SK-N-MC (cell line): ENCODE data around the gene DAZAP2.

ENCODE experiments used
- DNase-seq: peaks from one replicate; pipeline ENCODE4 v3.0.0-alpha.2; 2011; ENCODE audit warnings: low read depth, low spot score
- H3K27ac ChIP-seq: fragments of 200-600 bp; sonication (generic); 2 replicates; pipeline ENCODE4 v1.5.1; 2016; ENCODE audit warnings: mixed run types
- H3K36me3 ChIP-seq: fragments of 200-600 bp; sonication (generic); 2 replicates; pipeline ENCODE4 v1.6.1; 2017; ENCODE audit warnings: antibody characterized with exemption, low read length, mixed read lengths; ENCODE audit not compliant: insufficient read depth
- H3K4me3 ChIP-seq: fragments of 200-600 bp; sonication (generic); 2 replicates; pipeline ENCODE4 v1.5.1; 2016
- H3K9ac ChIP-seq: fragments of 200-600 bp; sonication (generic); 2 replicates; pipeline ENCODE4 v1.8.0; 2017; ENCODE audit warnings: mixed run types, mixed read lengths; ENCODE audit not compliant: insufficient read length
- H3K9me3 ChIP-seq: fragments of 200-600 bp; sonication (generic); 2 replicates; pipeline ENCODE4 v1.6.1; 2017; ENCODE audit warnings: low read depth, mild to moderate bottlenecking, antibody characterized with exemption, low read length, moderate library complexity, mixed read lengths
- EZH2 ChIP-seq: fragments of 200-600 bp; sonication (generic); IDR thresholded peaks from one replicate; pipeline ENCODE4 v1.6.1; 2017; ENCODE audit warnings: antibody characterized with exemption
- FOXP2 ChIP-seq: optimal IDR thresholded peaks from 2 replicates; pipeline ENCODE3; 2011; ENCODE audit warnings: mild to moderate bottlenecking, moderate library complexity; ENCODE audit not compliant: insufficient read depth; ENCODE audit errors: extremely low read length, control extremely low read depth
- POLR2AphosphoS5 ChIP-seq: IDR thresholded peaks from 2 replicates; pipeline ENCODE4 v1.6.1; 2012; ENCODE audit warnings: mild to moderate bottlenecking, low read depth, low read length, borderline replicate concordance

DAZAP2 gene

DNA sequence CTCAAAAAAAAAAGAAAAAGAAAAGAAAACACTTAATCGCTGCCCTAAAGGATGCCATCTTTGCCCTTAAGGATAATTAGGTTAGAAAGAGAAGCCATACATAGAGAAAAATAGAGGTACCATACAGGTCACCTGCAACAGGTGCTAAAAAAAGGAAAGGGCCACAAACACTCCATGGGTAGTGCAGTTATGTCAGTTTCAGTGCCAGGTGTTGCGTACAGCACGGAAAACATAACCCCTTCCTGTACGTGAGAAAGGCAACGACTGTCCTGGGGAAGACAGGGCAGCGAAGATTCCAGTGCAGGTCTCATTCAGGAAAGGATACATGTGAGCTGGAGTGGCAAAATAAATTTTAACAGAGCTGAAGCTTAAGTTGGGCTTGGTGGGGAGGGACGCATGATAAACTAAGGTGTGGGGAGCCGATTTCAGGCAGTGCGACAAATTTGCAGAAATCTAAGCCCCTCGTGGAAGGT, 553 bp upstream of the DAZAP2 start:
- no peak for DNase-seq
- peaks cover 30% of the 10 kb centered on the region for H3K36me3 ChIP-seq
- no peak for TF ChIP-seq POLR2AphosphoS5
- no peak for TF ChIP-seq FOXP2
- TF ChIP-seq EZH2 = no peak

DNA sequence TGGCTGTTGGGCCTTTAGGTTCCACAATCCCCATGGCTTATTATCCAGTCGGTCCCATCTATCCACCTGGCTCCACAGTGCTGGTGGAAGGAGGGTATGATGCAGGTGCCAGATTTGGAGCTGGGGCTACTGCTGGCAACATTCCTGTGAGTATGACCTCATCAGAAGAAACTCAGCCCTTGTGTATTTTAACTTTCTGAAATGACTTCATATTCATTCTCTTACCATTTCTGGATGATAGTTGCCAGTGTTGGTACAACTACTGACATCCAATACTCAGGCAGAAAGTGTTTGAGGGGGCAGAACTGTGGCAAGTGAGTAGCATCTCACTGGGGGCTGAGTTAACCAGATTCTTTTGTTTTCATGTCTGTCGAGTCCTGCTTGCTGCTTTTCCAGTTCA, 2.3 kb downstream of the DAZAP2 start:
- H3K9ac ChIP-seq = no peak overlapping the region

More for the DNA sequence above, 553 bp upstream of the DAZAP2 start:
- peak overlapping the region; percentile 65 for H3K9ac ChIP-seq
- H3K9me3 ChIP-seq = no peaks in the 10 kb centered on the region
- H3K27ac ChIP-seq = peak overlapping the region; percentile 70
- peak overlapping the region; percentile 94 for H3K4me3 ChIP-seq

DNA sequence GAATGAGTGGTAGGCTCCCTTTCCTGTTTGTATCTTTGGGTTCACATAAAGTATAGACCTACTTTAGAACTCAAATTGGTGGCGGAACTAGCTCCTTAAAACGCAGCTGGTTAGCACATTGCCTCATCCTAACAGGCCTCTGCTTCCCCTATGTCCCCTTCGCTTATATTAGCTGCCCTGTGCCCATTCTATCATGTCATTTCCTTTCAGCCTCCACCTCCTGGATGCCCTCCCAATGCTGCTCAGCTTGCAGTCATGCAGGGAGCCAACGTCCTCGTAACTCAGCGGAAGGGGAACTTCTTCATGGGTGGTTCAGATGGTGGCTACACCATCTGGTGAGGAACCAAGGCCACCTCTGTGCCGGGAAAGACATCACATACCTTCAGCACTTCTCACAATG, 3.5 kb downstream of the DAZAP2 start:
- H3K27ac ChIP-seq = no peak overlapping the region
- H3K9ac ChIP-seq = no peak overlapping the region
- TF ChIP-seq POLR2AphosphoS5 (no peak), EZH2 (no peak)
- DNase-seq = no peak
- peaks cover 39% of the 10 kb centered on the region for H3K36me3 ChIP-seq
- H3K4me3 ChIP-seq = no peak overlapping the region
- H3K9me3 ChIP-seq = no peaks in the 10 kb centered on the region

More for the DNA sequence above, 2.3 kb downstream of the DAZAP2 start:
- H3K27ac ChIP-seq = no peak overlapping the region
- H3K36me3 ChIP-seq = peaks cover 39% of the 10 kb centered on the region
- TF ChIP-seq POLR2AphosphoS5 = no peak
- TF ChIP-seq EZH2 = no peak
- TF ChIP-seq FOXP2 = no peak
- no peak for DNase-seq
- no peaks in the 10 kb centered on the region for H3K9me3 ChIP-seq
- no peak overlapping the region for H3K4me3 ChIP-seq

DNA sequence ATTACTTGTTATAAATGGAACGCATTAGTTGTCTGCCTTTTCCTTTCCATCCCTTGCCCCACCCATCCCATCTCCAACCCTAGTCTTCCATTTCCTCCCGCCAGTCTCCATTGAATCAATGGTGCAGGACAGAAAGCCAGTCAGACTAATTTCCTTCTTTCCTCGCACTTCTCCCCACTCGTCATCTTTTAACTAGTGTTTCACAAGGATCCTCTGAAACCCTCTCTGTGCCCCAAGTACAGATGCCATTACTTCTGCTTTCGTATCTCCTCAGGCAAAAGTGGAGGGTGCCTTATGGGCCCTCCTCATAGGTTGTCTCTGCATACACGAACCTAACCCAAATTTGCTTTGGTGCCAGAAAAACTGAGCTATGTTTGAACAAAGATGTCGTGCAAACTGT, 4.2 kb downstream of the DAZAP2 start:
- Histone ChIP-seq H3K4me3 (no peak overlapping the region), H3K36me3 (peaks cover 39% of the 10 kb centered on the region), H3K9ac (no peak overlapping the region), H3K27ac (0 out of 2 replicates have a peak overlapping the region, but pooled peaks have one; percentile 23), H3K9me3 (no peaks in the 10 kb centered on the region)
- DNase-seq = no peak
- no peak for TF ChIP-seq POLR2AphosphoS5
- TF ChIP-seq FOXP2 = no peak
- TF ChIP-seq EZH2 = no peak

DNA sequence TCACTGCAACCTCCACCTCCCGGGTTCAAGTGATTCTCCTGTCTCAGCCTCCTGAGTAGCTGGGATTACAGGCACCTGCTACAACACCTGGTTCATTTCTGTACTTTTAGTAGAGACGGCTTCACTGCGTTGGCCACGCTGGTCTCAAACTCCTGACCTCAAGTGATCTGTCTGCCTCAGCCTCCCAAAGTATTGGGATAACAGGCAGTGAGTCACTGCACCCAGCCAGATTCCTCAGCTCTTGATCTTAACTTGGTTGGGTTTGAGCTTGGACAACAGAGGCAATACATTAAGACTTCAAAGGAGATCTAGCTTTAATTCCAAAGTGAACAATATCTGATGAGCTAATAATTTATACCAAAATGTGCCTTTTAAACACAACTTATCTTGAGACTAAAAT, 5.6 kb downstream of the DAZAP2 start:
- no peak overlapping the region for H3K27ac ChIP-seq
- peaks cover 39% of the 10 kb centered on the region for H3K36me3 ChIP-seq
- no peak for DNase-seq
- H3K9me3 ChIP-seq = no peaks in the 10 kb centered on the region
- no peak for TF ChIP-seq POLR2AphosphoS5
- no peak for TF ChIP-seq EZH2
- no peak for TF ChIP-seq FOXP2
- no peak overlapping the region for H3K9ac ChIP-seq
- no peak overlapping the region for H3K4me3 ChIP-seq

DNA sequence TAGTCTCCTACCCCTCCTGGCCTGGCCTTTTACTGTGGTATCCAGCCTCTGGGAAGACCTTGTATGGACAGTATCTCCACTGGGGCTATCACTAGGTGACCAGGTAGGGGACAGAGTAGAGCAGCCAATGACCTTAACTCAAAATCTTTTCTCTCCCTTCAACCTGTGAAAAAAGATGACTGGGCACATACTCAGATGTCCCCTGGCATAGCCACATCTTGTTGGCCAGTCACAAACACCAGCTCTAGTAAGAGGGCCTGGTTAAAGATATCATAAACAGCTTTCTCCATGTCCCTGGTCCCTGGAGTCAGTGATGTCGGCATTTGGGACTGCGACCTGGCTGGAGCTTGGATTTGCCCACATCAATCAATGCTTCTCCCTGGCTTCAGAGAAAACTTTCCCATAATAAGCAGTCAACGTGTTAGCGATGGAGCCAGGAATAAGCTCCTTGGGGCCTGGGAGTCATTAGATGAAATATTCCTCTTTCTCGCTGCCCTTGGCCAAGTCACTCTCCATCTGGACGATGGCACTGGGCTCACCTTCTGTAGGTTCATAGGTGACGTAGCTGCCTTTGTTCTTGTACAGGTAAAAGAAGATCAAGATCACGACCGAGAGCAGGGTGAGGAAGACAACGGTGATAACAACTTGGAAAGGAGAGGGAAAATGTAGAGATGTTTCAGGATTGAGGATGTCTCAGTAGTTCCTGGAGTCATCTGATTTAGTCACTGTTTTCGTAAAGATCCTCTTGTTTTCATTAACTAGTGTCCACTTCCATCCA, 7.0 kb downstream of the DAZAP2 start:
- DNase-seq = no peak
- Histone ChIP-seq H3K4me3 (peak overlapping the region; percentile 58), H3K27ac (peak overlapping the region; percentile 96), H3K9ac (no peak overlapping the region), H3K36me3 (peaks cover 31% of the 10 kb centered on the region), H3K9me3 (no peaks in the 10 kb centered on the region)
- no peak for TF ChIP-seq POLR2AphosphoS5
- TF ChIP-seq EZH2 = no peak
- TF ChIP-seq FOXP2 = no peak

DNA sequence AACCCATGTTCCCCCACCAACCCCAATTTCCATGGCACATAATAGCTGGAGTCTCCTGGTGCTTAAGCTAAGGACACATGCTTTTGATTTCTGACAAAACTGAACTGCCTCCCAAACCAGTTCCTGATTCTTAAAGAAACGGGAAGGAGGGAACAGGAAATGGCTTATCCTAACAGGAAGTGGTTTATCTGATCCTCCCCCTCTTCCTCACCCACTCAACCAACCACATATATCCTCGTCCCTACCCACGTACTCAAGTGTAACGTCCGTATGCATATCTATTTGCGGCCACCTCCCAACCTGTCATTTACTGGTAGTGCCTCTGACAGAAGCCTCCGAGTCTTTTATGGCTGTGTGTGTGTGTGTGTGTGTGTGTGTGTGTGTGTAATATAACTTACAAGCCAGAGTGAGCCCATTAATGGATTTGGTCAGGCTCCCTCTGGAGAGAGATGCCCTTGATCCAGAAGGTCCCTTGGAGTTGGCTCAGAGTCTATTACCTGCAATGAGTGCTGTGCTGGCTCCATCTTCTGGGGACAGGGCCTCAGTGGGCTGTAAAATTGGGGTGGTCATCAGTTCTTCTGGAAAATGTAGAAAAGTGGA, 7.7 kb downstream of the DAZAP2 start:
- DNase-seq = peak; percentile 86
- Histone ChIP-seq H3K27ac (peak overlapping the region; percentile 96), H3K36me3 (peaks cover 24% of the 10 kb centered on the region), H3K9ac (no peak overlapping the region), H3K9me3 (no peaks in the 10 kb centered on the region), H3K4me3 (peak overlapping the region; percentile 58)
- TF ChIP-seq FOXP2 (no peak), EZH2 (no peak), POLR2AphosphoS5 (peak; percentile 81)

DNA sequence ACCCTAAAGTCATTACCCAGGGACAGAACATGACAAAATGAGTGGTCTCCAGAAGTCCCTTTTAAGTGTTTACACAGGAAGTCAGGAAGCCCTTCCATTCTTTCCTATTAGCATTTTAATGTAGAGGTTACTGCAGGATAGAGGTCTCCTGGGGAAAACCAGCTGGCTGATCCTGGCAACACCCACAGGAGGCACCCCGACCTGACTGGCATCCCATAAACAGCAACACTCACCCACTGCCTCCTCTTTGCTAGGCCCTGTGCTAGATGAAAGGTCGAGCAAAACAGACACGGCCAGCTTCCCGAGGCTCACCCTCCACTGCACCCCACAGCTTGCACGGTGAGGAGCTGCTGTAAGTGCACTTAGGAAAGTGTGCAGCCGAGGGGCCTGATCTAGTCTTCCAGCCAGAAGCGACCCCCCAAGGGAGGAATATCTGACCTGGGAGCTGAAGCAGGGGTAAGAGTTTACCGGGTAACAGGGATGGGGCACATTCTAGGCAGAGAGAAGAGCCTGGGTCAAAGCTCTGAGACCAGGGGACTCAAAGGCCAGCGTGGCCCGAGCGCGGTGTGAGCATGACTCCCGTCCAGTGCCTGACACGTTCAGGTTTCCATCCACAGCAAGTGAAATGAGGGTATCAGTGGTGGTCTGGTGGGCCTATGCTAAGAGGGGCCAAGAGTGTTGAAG, 9.0 kb downstream of the DAZAP2 start:
- Histone ChIP-seq H3K4me3 (peak overlapping the region; percentile 58), H3K9me3 (no peaks in the 10 kb centered on the region), H3K36me3 (peaks cover 13% of the 10 kb centered on the region), H3K9ac (no peak overlapping the region), H3K27ac (peak overlapping the region; percentile 96)
- TF ChIP-seq FOXP2 (no peak), POLR2AphosphoS5 (peak; percentile 33; the same call in 1 of the 2 replicates), EZH2 (no peak)
- peak; percentile 50 for DNase-seq

DNA sequence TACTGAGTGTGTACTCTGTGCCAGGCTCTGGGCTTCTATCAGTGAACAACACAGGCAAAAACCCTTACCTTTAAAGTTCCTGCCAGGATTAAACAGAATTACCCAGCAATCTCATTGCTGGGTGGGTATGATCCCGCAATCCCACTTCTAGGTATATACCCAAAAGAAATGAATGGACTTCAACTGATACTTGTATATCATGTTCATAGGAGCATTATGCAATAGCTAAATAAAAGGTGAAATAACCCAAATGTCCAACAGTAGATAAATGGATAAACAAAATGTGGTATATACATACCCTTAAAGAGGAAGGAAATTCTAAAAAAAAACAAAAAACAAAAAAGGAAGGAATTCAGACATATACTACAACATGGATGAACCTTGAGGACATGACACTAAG, 14.7 kb downstream of the DAZAP2 start:
- Histone ChIP-seq H3K9ac (peak overlapping the region; percentile 35), H3K4me3 (no peak overlapping the region), H3K27ac (no peak overlapping the region), H3K36me3 (no peaks in the 10 kb centered on the region), H3K9me3 (no peaks in the 10 kb centered on the region)
- DNase-seq = no peak
- no peak for TF ChIP-seq POLR2AphosphoS5
- no peak for TF ChIP-seq FOXP2
- TF ChIP-seq EZH2 = no peak
